Heart right ventricle (tissue), 16 donors: Measurements from ENCODE around the gene GALNT13. TPM values are rescaled to one million over a fixed set of nuclear protein-coding genes. Genes with fewer than 3 reads are reported as not detected.

Experiments
- ATAC-seq, 8 donors: fragments of 200-7000 bp; cut with Tn5 transposase; one replicate each; pipeline ENCODE4 v1.9.1; 2020; ENCODE audit warnings: mild to moderate bottlenecking in 8 of 8, moderate library complexity in 8 of 8, moderate number of reproducible peaks in 1 of 8
- DNase-seq, 2 donors: peaks; one replicate each; pipeline ENCODE4 v3.0.0-alpha.2; 2020
- H3K27ac ChIP-seq, 10 donors: fragments of 200-600 bp; sonication (generic) in 2 of 10; one replicate each; pipeline versions ENCODE4 v1.5.0 to v1.8.0; 2020 to 2022; ENCODE audit warnings: mild to moderate bottlenecking in 3 of 10
- H3K27me3 ChIP-seq, 7 donors: fragments of 200-600 bp; one replicate each; pipeline ENCODE4 v1.8.0; 2021 to 2022; ENCODE audit warnings: mild to moderate bottlenecking in 2 of 7
- H3K36me3 ChIP-seq, 9 donors: fragments of 200-600 bp; sonication (generic) in 1 of 9; one replicate each; pipeline versions ENCODE4 v1.5.0 to v1.8.0; 2020 to 2022; ENCODE audit warnings: mild to moderate bottlenecking in 2 of 9
- H3K4me1 ChIP-seq, 9 donors: fragments of 200-600 bp; sonication (generic) in 1 of 9; one replicate each; pipeline versions ENCODE4 v1.5.0 to v1.8.0; 2020 to 2022; ENCODE audit warnings: mild to moderate bottlenecking in 4 of 9
- H3K4me3 ChIP-seq, 10 donors: fragments of 200-600 bp; sonication (generic) in 2 of 10; one replicate each; pipeline versions ENCODE4 v1.5.0 to v1.8.0; 2020 to 2022; ENCODE audit warnings: mild to moderate bottlenecking in 7 of 10, moderate library complexity in 2 of 10
- H3K9me3 ChIP-seq, 11 donors: fragments of 200-600 bp in 10 of 11; sonication (generic) in 2 of 11; one replicate each; pipeline versions ENCODE4 v1.5.0 to v1.8.0; 2013 to 2022; ENCODE audit warnings: mild to moderate bottlenecking in 2 of 11, control low read depth in 1 of 11, moderate library complexity in 1 of 11
- CTCF ChIP-seq, 9 donors: fragments of 200-600 bp; sonication (generic) in 2 of 9; IDR thresholded peaks; one replicate each; pipeline versions ENCODE4 v1.5.0 to v1.8.0; 2021 to 2022; ENCODE audit warnings: antibody characterized with exemption in 9 of 9, mild to moderate bottlenecking in 5 of 9, moderate library complexity in 1 of 9
- WGBS, 2 donors: extraction: QIAGEN DNeasy Blood & Tissue Kit; methylation state at CpG; one replicate each; pipeline ENCODE4 v1.1.7; 2013; ENCODE audit warnings: inconsistent platforms in 1 of 2; 5-methylcytosine and 5-hydroxymethylcytosine counted together
- intact Hi-C, 10 donors: fragments of 100-400 bp; cut with DNase I; formaldehyde crosslinking; loops; one replicate each; pipeline versions ENCODE4 v1.11.1 to v1.14.2; 2022
- polyA plus RNA-seq, 2 donors: library from polyadenylated mRNA; stranded (reverse); fragments of 200-250 nt; gene quantifications; one replicate each; pipeline ENCODE4 v1.2.3, GENCODE V29; 2013
- total RNA-seq, 10 donors: library from RNA; stranded (reverse); fragmentation: NEBNext Ultra II Directional in 3 of 10; extraction: Animal tissue kit (Norgen Biotek cat#: 25700) in 3 of 10; gene quantifications; one replicate each; pipeline versions ENCODE4 v1.2.1 to v1.2.4, GENCODE V29; 2021 to 2023
- donor health status: Arrhythmogenic right ventricular cardiomyopathy.
- donor health status: ischemic (EF 13 %, LVEDD 7.1; RV severe dilation, severe dysfunction).
- donor health status: healthy with polysubstance abuse.
- donor health status: DM: no; HTN: yes; CAD: no.
- donor health status: DM: no; HTN: no; CAD: no.
- donor health status: ischemic (EF 25% LVEDD 6.9; RV normal size, moderate dysfunction).
- donor health status: ischemic (EF 25% LVEDD 5.7; RV mildly dilated, moderate dysfunction).
- donor health status: healthy.
- donor health status: DM: yes; HTN: yes; CAD: no.
- donor health status: Ischemic cardiomyopathy.
- donor health status: ischemic (EF 35%, LVEDD 5.7; RV mildly dilated, moderate dysfunction).
- donor health status: nonischemic (EF 11% LVEDD 7.7; RV severe dilation, severe dysfunction).
- donor health status: DM: yes; HTN: yes; CAD: no.
- donor health status: PGD.
- donor health status: ischemic (EF 29% LVEDD 5.4; RV normal size, mild dysfunction).
- donor health status: nonischemic (EF 23%, LVEDD 6.1; RV moderate dilation, normal function).

The GALNT13 gene
- total and polyA plus RNA-seq, 12 donors, result 0.01 to 0.30 (median 0.05) TPM; not detected in 9

DNA sequence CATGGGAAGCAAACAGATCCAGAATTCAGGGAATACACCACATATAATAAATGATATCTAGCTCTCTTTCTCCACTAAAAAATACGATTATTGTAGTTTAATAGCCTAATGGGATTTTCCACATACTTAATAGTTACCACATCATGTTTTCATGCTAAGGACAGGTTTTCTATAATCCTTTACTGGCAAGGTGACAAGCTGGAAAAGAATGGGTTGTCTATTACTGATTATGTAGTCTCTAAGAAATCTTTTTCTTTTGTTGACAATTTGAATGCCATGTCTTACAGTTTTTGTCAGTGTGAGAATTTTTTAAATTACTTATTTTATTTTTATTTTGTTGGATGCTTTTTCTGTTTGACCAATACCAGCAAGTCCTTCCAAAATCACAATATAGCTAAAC is 177.8 kb downstream of the GALNT13 start:
- Histone ChIP-seq H3K27me3 (no peaks in the 10 kb centered on the region), H3K9me3 (peaks cover 0 to 4% (median 0%) of the 10 kb centered on the region in 11 donors), H3K4me1 (no peaks in the 10 kb centered on the region), H3K27ac (no peak overlapping the region), H3K36me3 (no peaks in the 10 kb centered on the region), H3K4me3 (no peak overlapping the region)
- WGBS, 2 donors, result 51 to 63% methylated on average over 1 of the region's 1 CpG
- no peak for ATAC-seq
- intact Hi-C loops, result no loop called here
- TF ChIP-seq CTCF (IDR thresholded peaks at IDR 0.05), result no peak
- DNase-seq, result no peak

GRCh38 chr2:154067124-154067523 is 195.4 kb downstream of the GALNT13 start:
- H3K4me1 ChIP-seq, result no peaks in the 10 kb centered on the region
- no peak overlapping the region for H3K27ac ChIP-seq
- no peak overlapping the region for H3K4me3 ChIP-seq
- ATAC-seq, result no peak
- intact Hi-C loops, result no loop called here
- no peak for TF ChIP-seq CTCF (IDR thresholded peaks at IDR 0.05)
- DNase-seq, result no peak
- H3K36me3 ChIP-seq, result no peaks in the 10 kb centered on the region
- peaks cover 0 to 48% (median 10%) of the 10 kb centered on the region in 11 donors for H3K9me3 ChIP-seq
- H3K27me3 ChIP-seq, result no peaks in the 10 kb centered on the region

GRCh38 chr2:154078926-154079325 is 207.2 kb downstream of the GALNT13 start:
- DNase-seq, result no peak
- H3K4me3 ChIP-seq, result no peak overlapping the region
- H3K9me3 ChIP-seq, result peaks cover 0 to 9% (median 0%) of the 10 kb centered on the region in 11 donors
- TF ChIP-seq CTCF (IDR thresholded peaks at IDR 0.05), result no peak
- whole genome bisulfite sequencing, 2 donors, result 53 to 65% methylated on average over 1 of the region's 1 CpG
- no peak for ATAC-seq
- H3K27me3 ChIP-seq, result no peaks in the 10 kb centered on the region
- H3K4me1 ChIP-seq, result no peaks in the 10 kb centered on the region
- H3K36me3 ChIP-seq, result no peaks in the 10 kb centered on the region
- no peak overlapping the region for H3K27ac ChIP-seq
- intact Hi-C loops, result no loop called here

DNA sequence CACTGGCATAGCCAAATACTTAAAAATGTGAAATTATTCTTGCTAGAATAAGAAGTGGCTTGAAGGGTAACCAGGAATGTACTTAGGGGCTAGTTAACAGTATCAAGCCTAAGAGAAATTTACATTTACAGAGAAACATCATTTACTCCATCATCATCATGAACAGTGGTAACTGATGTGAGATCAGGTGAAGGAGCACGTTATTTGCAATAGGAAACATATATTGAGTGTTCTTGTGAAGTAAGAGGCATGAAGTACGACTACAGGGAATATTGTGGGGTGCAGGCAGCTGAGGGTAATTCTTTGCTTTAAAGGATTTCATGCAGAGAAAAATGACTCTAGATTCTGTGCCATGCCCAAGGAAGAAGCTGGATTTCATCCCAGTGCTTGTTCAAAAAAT is 220.8 kb downstream of the GALNT13 start:
- Histone ChIP-seq H3K9me3 (peaks cover 0 to 4% (median 0%) of the 10 kb centered on the region in 11 donors), H3K27ac (no peak overlapping the region), H3K36me3 (no peaks in the 10 kb centered on the region), H3K4me1 (no peaks in the 10 kb centered on the region), H3K27me3 (no peaks in the 10 kb centered on the region), H3K4me3 (no peak overlapping the region)
- intact Hi-C loops, result no loop called here
- 67 to 68% methylated on average over 2 of the region's 2 CpGs for WGBS, 2 donors
- DNase-seq (no peak), ATAC-seq (no peak)
- no peak for TF ChIP-seq CTCF (IDR thresholded peaks at IDR 0.05)
